ENCODE results near the gene SNX5. TPM values are rescaled to one million over a fixed set of nuclear protein-coding genes. Genes with fewer than 3 reads are reported as not detected.

The SNX5 gene
- total RNA-seq, 1 donor = 114 TPM

DNA sequence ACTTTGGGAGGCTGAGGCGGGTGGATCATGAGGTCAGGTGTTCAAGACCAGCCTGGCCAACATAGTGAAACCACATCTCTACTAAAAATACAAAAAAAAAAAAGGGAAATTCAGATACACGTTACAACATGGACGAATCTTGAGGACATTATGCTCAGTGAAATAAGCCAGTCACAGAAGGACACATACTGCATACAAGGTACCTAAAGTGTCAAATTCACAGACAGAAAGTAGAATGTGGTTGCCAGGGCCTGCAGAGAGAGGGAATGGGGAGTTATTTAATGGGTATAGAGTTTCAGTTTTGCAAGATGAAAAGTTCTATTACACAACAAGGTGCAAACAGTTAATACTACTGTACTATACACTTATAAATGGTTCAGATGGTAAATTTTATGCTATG is 75.1 kb downstream of the SNX5 start:
- H3K4me3 ChIP-seq (ENCODE audit: low read depth, low read length) = no peak overlapping the region
- no peak for DNase-seq (ENCODE audit: low read depth)
- TF ChIP-seq, protein P1, sequence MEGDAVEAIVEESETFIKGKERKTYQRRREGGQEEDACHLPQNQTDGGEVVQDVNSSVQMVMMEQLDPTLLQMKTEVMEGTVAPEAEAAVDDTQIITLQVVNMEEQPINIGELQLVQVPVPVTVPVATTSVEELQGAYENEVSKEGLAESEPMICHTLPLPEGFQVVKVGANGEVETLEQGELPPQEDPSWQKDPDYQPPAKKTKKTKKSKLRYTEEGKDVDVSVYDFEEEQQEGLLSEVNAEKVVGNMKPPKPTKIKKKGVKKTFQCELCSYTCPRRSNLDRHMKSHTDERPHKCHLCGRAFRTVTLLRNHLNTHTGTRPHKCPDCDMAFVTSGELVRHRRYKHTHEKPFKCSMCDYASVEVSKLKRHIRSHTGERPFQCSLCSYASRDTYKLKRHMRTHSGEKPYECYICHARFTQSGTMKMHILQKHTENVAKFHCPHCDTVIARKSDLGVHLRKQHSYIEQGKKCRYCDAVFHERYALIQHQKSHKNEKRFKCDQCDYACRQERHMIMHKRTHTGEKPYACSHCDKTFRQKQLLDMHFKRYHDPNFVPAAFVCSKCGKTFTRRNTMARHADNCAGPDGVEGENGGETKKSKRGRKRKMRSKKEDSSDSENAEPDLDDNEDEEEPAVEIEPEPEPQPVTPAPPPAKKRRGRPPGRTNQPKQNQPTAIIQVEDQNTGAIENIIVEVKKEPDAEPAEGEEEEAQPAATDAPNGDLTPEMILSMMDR (IDR thresholded peaks at IDR 0.05; ENCODE audit: insufficient read depth, low read depth, low read length) = no peak

DNA sequence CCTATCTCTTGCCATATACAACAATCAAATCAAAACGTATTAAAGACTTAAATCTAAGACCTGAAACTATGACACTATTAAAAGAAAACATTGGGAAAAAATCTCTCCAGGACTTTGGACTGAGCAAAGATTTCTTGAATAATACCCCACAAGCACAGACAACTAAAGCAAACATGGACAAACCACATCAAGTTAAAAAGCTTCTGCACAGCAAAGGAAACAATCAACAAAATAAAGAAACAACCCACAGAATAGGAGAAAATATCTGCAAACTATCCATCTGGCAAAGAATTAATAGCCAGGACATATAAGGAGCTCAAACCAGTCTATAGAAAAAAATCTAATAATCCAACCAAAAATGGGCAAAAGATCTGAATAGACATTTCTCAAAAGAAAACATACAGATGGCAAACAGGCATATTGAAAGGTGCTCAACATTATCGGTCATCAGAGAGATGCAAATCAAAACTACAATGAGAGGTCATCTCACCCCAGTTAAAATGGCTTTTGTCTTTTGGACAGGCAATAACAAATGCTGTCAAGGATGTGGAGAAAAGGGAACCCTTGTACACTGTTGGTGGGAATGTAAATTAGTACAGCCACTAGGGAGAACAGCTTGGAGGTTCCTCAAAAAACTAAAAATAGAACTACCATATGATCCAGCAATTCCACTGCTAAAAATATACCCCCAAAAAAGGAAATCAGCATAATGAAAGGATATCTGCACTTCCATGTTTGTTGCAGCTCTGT is 76.2 kb downstream of the SNX5 start:
- DNase-seq (ENCODE audit: low read depth) = no peak
- H3K4me3 ChIP-seq (ENCODE audit: low read depth, low read length) = no peak overlapping the region
- TF ChIP-seq, protein P1 (IDR thresholded peaks at IDR 0.05; ENCODE audit: insufficient read depth, low read depth, low read length) = no peak

Small RNA genes lying within 50 kb of the gene (small RNA-seq; reads per million reads assigned to genes)
- gene RNU6-192P = not detected
- gene SNORD17 = 846 reads per million, percentile 99 among the genes with 10 or more reads in this experiment

Other genes with a start within 250 kb of the SNX5 start
- gene MGME1, start 224 bp upstream of the SNX5 start, total RNA-seq = 9.5 and 10.6 TPM in 2 replicates
- gene OVOL2, start 89.1 kb upstream of the SNX5 start, total RNA-seq = not detected in 2 replicates
- 13.9 and 16.0 TPM in 2 replicates for gene KAT14, start 169.1 kb upstream of the SNX5 start, total RNA-seq
- gene PET117, start 169.1 kb upstream of the SNX5 start, total RNA-seq = 9.5 and 9.7 TPM in 2 replicates

All from fibroblast of villous mesenchyme (primary cell).